IMR-90 (cell line): ENCODE measurements around the gene INPP5B. TPM values are rescaled to one million over a fixed set of nuclear protein-coding genes. Genes with fewer than 3 reads are reported as not detected.
A peak's percentile ranks its signal among the peaks of the same experiment; 100 is the strongest.

Experiments
- ATAC-seq: fragments of 200-7000 bp; cut with Tn5 transposase; 2 replicates; pipeline ENCODE4 v1.9.1; 2020; ENCODE audit warnings: low read depth, mild to moderate bottlenecking, moderate library complexity
- BruUV-seq: library from RNA; stranded (reverse); fragments of 400-500 nt; replicated peaks from 2 replicates; lab custom pipeline; 2021; lab: Mats Ljungman, UMichigan
- CTCF ChIA-PET: fragments of 300-600 bp; formaldehyde crosslinking; extraction: SDS; loops from one replicate; lab custom pipeline; 2021; ENCODE audit warnings: antibody characterized with exemption; lab: Yijun Ruan, JAX
- POLR2A ChIA-PET: fragments of 300-600 bp; sonication (Branson Sonifier 250); formaldehyde crosslinking; loops from one replicate; lab custom pipeline; 2022; ENCODE audit warnings: antibody characterized with exemption; ENCODE audit not compliant: unreplicated experiment; lab: Charles Lee
- DNase-seq: peaks from one replicate; pipeline ENCODE4 v3.0.0; 2013
- H2AFZ ChIP-seq: replicated peaks from 2 replicates; pipeline ENCODE3; 2013; ENCODE audit warnings: low read length, mild to moderate bottlenecking; ENCODE audit not compliant: poor library complexity
- H2AK5ac ChIP-seq: 2 replicates; pipeline ENCODE4 v1.6.1; 2013; ENCODE audit warnings: low read depth, low read length, inconsistent platforms
- H2AK9ac ChIP-seq: replicated peaks from 2 replicates; pipeline ENCODE3; 2013; ENCODE audit warnings: mild to moderate bottlenecking, low read depth, low read length, moderate library complexity; ENCODE audit not compliant: poor library complexity
- H2BK120ac ChIP-seq: 2 replicates; pipeline ENCODE4 v1.6.1; 2013; ENCODE audit warnings: low read depth, low read length, inconsistent platforms
- H2BK15ac ChIP-seq: 3 replicates; pipeline ENCODE4 v1.6.1; 2013; ENCODE audit warnings: low read depth, low read length, inconsistent platforms
- H2BK20ac ChIP-seq: 2 replicates; pipeline ENCODE4 v1.6.1; 2013; ENCODE audit warnings: low read depth, mild to moderate bottlenecking, inconsistent platforms, low read length, moderate library complexity
- H2BK5ac ChIP-seq: 2 replicates; pipeline ENCODE4 v1.6.1; 2013; ENCODE audit warnings: mild to moderate bottlenecking, low read depth, low read length, inconsistent platforms; ENCODE audit not compliant: poor library complexity, severe bottlenecking
- H3K14ac ChIP-seq: replicated peaks from 2 replicates; pipeline ENCODE4 v1.6.1; 2013; ENCODE audit warnings: low read depth, low read length, inconsistent platforms
- H3K18ac ChIP-seq: 2 replicates; pipeline ENCODE4 v1.6.1; 2013; ENCODE audit warnings: low read depth, low read length, control low read depth
- H3K23ac ChIP-seq: 2 replicates; pipeline ENCODE4 v1.6.1; 2013; ENCODE audit warnings: low read depth, low read length, inconsistent platforms
- H3K27ac ChIP-seq: 2 replicates; pipeline ENCODE4 v1.5.1; 2013; ENCODE audit warnings: mild to moderate bottlenecking, control low read depth, low read length; ENCODE audit not compliant: insufficient read depth
- H3K27me3 ChIP-seq: 2 replicates; pipeline ENCODE4 v1.6.1; 2013; ENCODE audit warnings: low read length; ENCODE audit not compliant: control insufficient read depth, insufficient read depth
- H3K36me3 ChIP-seq: 2 replicates; pipeline ENCODE4 v1.6.1; 2013; ENCODE audit warnings: low read length, mixed read lengths; ENCODE audit not compliant: control insufficient read depth, insufficient read depth
- H3K4ac ChIP-seq: 2 replicates; pipeline ENCODE4 v1.6.1; 2013; ENCODE audit warnings: low read depth, low read length, inconsistent platforms
- H3K4me1 ChIP-seq: 2 replicates; pipeline ENCODE4 v1.6.1; 2013; ENCODE audit warnings: low read length, mixed read lengths; ENCODE audit not compliant: control insufficient read depth, insufficient read depth
- H3K4me2 ChIP-seq: 2 replicates; pipeline ENCODE4 v1.6.1; 2013; ENCODE audit warnings: low read depth, mild to moderate bottlenecking, control low read depth, low read length, moderate library complexity
- H3K4me3 ChIP-seq: 2 replicates; pipeline ENCODE4 v1.5.1; 2013; ENCODE audit warnings: low read depth, mild to moderate bottlenecking, control low read depth, low read length, moderate library complexity; ENCODE audit not compliant: insufficient read depth
- H3K56ac ChIP-seq: 2 replicates; pipeline ENCODE4 v1.6.1; 2013; ENCODE audit warnings: low read length, inconsistent platforms; ENCODE audit not compliant: insufficient read depth; ENCODE audit errors: extremely low read depth
- H3K79me1 ChIP-seq, 2 experiments: 2 replicates each; pipeline ENCODE4 v1.6.1; 2013; ENCODE audit warnings: low read length in 2 of 2, inconsistent platforms in 1 of 2, low read depth in 1 of 2
- H3K9ac ChIP-seq: 2 replicates; pipeline ENCODE4 v1.6.1; 2013; ENCODE audit warnings: low read depth, low read length, control low read depth
- H3K9me1 ChIP-seq: 2 replicates; pipeline ENCODE4 v1.6.1; 2013; ENCODE audit warnings: low read length, inconsistent platforms; ENCODE audit not compliant: insufficient read depth
- H3K9me3 ChIP-seq: 2 replicates; pipeline ENCODE4 v1.6.1; 2013; ENCODE audit warnings: low read length; ENCODE audit not compliant: control insufficient read depth, insufficient read depth
- H4K20me1 ChIP-seq: 2 replicates; pipeline ENCODE4 v1.6.1; 2013; ENCODE audit warnings: low read length, inconsistent platforms; ENCODE audit not compliant: insufficient read depth
- H4K5ac ChIP-seq: 2 replicates; pipeline ENCODE4 v1.6.1; 2013; ENCODE audit warnings: mild to moderate bottlenecking, low read depth, low read length, control low read depth
- H4K8ac ChIP-seq, 2 experiments: 2 replicates each; pipeline ENCODE4 v1.6.1; 2013; ENCODE audit warnings: low read depth in 2 of 2, low read length in 2 of 2, control low read depth in 1 of 2, inconsistent platforms in 1 of 2
- H4K91ac ChIP-seq: 2 replicates; pipeline ENCODE4 v1.6.1; 2013; ENCODE audit warnings: low read depth, low read length, inconsistent platforms; ENCODE audit not compliant: insufficient read depth
- BHLHE40 ChIP-seq: fragments of 150-350 bp; IDR thresholded peaks from 2 replicates; pipeline ENCODE4 v1.6.1; 2016; ENCODE audit warnings: mild to moderate bottlenecking, low read depth, low read length
- CHD1 ChIP-seq: IDR thresholded peaks from 2 replicates; pipeline ENCODE4 v1.6.1; 2012; ENCODE audit warnings: low read depth, low read length, improper control_type of control experiment
- ELK1 ChIP-seq: fragments of 150-350 bp; IDR thresholded peaks from 2 replicates; pipeline ENCODE4 v1.6.1; 2016; ENCODE audit warnings: low read depth, mild to moderate bottlenecking, low read length, moderate library complexity, borderline replicate concordance
- FOS ChIP-seq: fragments of 150-350 bp; IDR thresholded peaks from 2 replicates; pipeline ENCODE4 v1.6.1; 2016; ENCODE audit warnings: low read depth, low read length
- MXI1 ChIP-seq: IDR thresholded peaks from 2 replicates; pipeline ENCODE4 v1.6.1; 2012; ENCODE audit warnings: low read depth, mild to moderate bottlenecking, low read length, moderate library complexity, borderline replicate concordance
- NFE2L2 ChIP-seq: fragments of 150-350 bp; IDR thresholded peaks from 2 replicates; pipeline ENCODE4 v1.6.1; 2016; ENCODE audit warnings: low read depth, mild to moderate bottlenecking, low read length
- POLR2A ChIP-seq: IDR thresholded peaks from 2 replicates; pipeline ENCODE4 v1.6.1; 2012; ENCODE audit warnings: mild to moderate bottlenecking, low read depth, low read length
- RAD21 ChIP-seq: IDR thresholded peaks from 2 replicates; pipeline ENCODE4 v1.6.1; 2012; ENCODE audit warnings: low read length, improper control_type of control experiment
- RFX5 ChIP-seq: IDR thresholded peaks from 2 replicates; pipeline ENCODE4 v1.8.0; 2012; ENCODE audit warnings: low read depth, mild to moderate bottlenecking, low read length, moderate library complexity
- SMC3 ChIP-seq: fragments of 150-350 bp; IDR thresholded peaks from 2 replicates; pipeline ENCODE4 v1.6.1; 2016; ENCODE audit warnings: low read depth, mild to moderate bottlenecking, antibody characterized with exemption, low read length, moderate library complexity
- USF2 ChIP-seq: fragments of 150-350 bp; IDR thresholded peaks from 2 replicates; pipeline ENCODE4 v1.6.1; 2017; ENCODE audit warnings: mild to moderate bottlenecking, antibody characterized with exemption, low read length, low read depth
- WGBS, 2 experiments: methylation state at CpG; one replicate each; pipeline versions ENCODE4 v1.1.5 to v1.1.7; 2013; ENCODE audit warnings: missing lambda C conversion rate in 2 of 2; ENCODE audit not compliant: insufficient read length in 1 of 2; ENCODE audit errors: extremely low coverage in 2 of 2; 5-methylcytosine and 5-hydroxymethylcytosine counted together
- dilution Hi-C: fragments of 300-500 bp; cut with HindIII; formaldehyde crosslinking; loops from one replicate; pipeline ENCODE4 v1.14.3; 2018; ENCODE audit warnings: low sequenced_read_pairs; ENCODE audit not compliant: unreplicated experiment
- in situ Hi-C: fragments of 300-500 bp; cut with MboI; formaldehyde crosslinking; loops from 3 replicates; pipeline ENCODE4 v1.14.3; 2019; ENCODE audit warnings: low sequenced_read_pairs, inconsistent platforms, mixed read lengths
- intact Hi-C: fragments of 100-400 bp; cut with micrococcal nuclease; formaldehyde crosslinking; loops from 2 replicates; pipeline ENCODE4 v1.10.0; 2022
- polyA plus RNA-seq, 3 experiments: library from polyadenylated mRNA; depleted of rRNA; stranded (reverse); fragments of >200 nt; gene quantifications; 2 replicates each; pipeline ENCODE4 v1.2.3, GENCODE V29; 2012; ENCODE audit warnings: low replicate concordance in 1 of 3
- total RNA-seq: library from RNA; depleted of rRNA; stranded (reverse); fragments of >200 nt; gene quantifications from 2 replicates; pipeline ENCODE4 v1.2.3, GENCODE V29; 2012
- TF ChIP-seq, protein P1 (sequence below): conservative IDR thresholded peaks from 2 replicates; pipeline ENCODE4 v1.5.1; 2012; ENCODE audit warnings: mild to moderate bottlenecking, low read depth, low read length, improper control_type of control experiment

INPP5B gene
- total and polyA plus RNA-seq, 2 of the 4 experiments (the other 2 are of a cell fraction), result 9.4 to 20.4 TPM

DNA sequence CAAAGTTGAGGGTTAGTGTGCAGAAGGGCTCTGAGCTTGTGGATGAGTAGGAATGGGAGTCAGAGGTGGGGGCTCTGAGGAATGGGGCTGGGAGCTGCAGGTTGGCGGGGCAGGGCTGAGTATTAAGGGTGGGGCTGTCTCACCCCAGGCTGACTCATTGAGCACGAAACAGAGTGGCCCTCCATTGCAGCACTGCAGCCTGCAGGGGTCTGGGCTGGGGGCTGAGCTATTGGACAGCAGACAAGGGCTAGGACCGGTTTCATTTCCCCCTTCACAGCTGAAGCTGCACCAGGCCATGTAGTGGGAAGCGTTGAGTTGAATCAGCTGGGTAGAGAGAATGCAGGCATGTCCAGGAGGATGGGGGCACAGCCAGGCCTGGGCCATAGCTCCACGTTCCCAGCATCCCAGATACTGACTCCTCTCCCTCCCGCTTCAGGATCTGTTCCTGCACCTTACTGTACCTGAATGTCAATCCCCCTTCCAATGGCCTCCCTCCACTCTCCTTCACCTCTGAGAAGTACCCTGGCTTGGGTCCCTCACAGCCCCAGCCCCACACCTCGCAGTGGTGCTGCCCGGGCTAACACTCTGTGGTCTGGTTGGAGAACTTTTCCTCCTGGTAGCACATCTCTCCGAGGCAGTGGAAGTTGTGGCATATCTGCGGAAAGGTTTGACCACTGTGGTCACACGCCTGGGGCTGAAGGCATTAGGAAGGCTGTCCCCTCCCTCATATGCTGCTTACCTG, 4.4 kb upstream of the INPP5B start (continued):
- no peak for TF ChIP-seq SMC3

- H3K79me1 ChIP-seq, result peaks cover 6 to 30% of the 10 kb centered on the region in 2 experiments
- H3K36me3 ChIP-seq, result peaks cover 3% of the 10 kb centered on the region
- no peak overlapping the region for H3K56ac ChIP-seq
- ChIA-PET POLR2A (no interaction called here), CTCF (interaction anchor here (1.3 kb wide), 1 partner anchor 8 kb away, joined by 4 read pairs; no protein-coding TSS in a partner anchor)
- no peak overlapping the region for H2BK20ac ChIP-seq
- H3K27ac ChIP-seq, result no peak overlapping the region
- H4K20me1 ChIP-seq, result no peaks in the 10 kb centered on the region
- no peaks in the 10 kb centered on the region for H3K9me3 ChIP-seq
- H2BK5ac ChIP-seq, result no peak overlapping the region
- in situ Hi-C loops, result no loop called here
- no peak overlapping the region for H4K8ac ChIP-seq
- no peak overlapping the region for H3K4ac ChIP-seq
- peaks cover 4% of the 10 kb centered on the region for H3K4me1 ChIP-seq
- no peak overlapping the region for H4K5ac ChIP-seq
- peaks cover 18% of the 10 kb centered on the region for H3K9me1 ChIP-seq
- dilution Hi-C loops, result no loop called here
- H2AFZ ChIP-seq, result no peak overlapping the region
- no peak overlapping the region for H2AK5ac ChIP-seq
- ATAC-seq, result no peak
- no peak overlapping the region for H3K9ac ChIP-seq
- no CpG with 5 or more reads among the region's 6 CpGs for WGBS, 2 experiments
- H4K91ac ChIP-seq, result no peak overlapping the region
- no peak overlapping the region for H3K23ac ChIP-seq
- no peaks in the 10 kb centered on the region for H3K27me3 ChIP-seq
- intact Hi-C loops, result no loop called here
- H2AK9ac ChIP-seq, result peak overlapping the region; percentile 52
- no peak overlapping the region for H2BK15ac ChIP-seq
- no peak overlapping the region for H3K18ac ChIP-seq
- no peak overlapping the region for H3K4me2 ChIP-seq
- no peak overlapping the region for H2BK120ac ChIP-seq
- no peak overlapping the region for H3K4me3 ChIP-seq
- BruUV-seq, result no TSS peak
- no peak for DNase-seq
- no peak overlapping the region for H3K14ac ChIP-seq
- TF ChIP-seq SMC3 (no peak), RAD21 (no peak), BHLHE40 (no peak), CHD1 (no peak), RFX5 (no peak), FOS (no peak), USF2 (no peak), MXI1 (no peak), NFE2L2 (no peak), ELK1 (no peak), POLR2A (no peak)
- TF ChIP-seq, protein P1, sequence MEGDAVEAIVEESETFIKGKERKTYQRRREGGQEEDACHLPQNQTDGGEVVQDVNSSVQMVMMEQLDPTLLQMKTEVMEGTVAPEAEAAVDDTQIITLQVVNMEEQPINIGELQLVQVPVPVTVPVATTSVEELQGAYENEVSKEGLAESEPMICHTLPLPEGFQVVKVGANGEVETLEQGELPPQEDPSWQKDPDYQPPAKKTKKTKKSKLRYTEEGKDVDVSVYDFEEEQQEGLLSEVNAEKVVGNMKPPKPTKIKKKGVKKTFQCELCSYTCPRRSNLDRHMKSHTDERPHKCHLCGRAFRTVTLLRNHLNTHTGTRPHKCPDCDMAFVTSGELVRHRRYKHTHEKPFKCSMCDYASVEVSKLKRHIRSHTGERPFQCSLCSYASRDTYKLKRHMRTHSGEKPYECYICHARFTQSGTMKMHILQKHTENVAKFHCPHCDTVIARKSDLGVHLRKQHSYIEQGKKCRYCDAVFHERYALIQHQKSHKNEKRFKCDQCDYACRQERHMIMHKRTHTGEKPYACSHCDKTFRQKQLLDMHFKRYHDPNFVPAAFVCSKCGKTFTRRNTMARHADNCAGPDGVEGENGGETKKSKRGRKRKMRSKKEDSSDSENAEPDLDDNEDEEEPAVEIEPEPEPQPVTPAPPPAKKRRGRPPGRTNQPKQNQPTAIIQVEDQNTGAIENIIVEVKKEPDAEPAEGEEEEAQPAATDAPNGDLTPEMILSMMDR, result no peak
Observed at GRCh38 chr1:37949524-37950152, 2.8 kb upstream of the INPP5B start.
